Activated CD8-positive, alpha-beta memory T cell treated with anti-CD3 and anti-CD28 coated beads for 24 hours (primary cell): Measurements from ENCODE around the gene KCTD4.

ENCODE experiments used
- DNase-seq: peaks from one replicate; pipeline ENCODE4 v3.0.0-alpha.2; 2020

The KCTD4 gene

DNA sequence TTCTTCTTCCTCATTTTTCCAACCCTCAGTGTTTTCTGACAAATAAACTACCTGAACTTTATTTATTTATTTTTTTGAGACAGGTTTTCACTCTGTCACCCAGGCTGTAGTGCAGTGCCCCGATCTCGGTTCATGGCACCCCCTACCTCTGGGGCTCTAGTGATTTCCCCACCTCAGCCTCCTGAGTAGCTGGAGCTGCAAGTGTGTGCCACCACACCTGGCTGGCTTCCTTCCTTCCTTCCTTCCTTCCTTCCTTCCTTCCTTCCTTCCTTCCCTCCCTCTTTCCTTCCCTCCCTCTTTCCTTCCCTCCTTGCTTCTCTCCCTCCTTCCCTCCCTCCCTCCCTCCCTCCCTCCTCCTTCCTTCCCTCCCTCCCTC, 32.3 kb downstream of the KCTD4 start:
- DNase-seq = no peak

DNA sequence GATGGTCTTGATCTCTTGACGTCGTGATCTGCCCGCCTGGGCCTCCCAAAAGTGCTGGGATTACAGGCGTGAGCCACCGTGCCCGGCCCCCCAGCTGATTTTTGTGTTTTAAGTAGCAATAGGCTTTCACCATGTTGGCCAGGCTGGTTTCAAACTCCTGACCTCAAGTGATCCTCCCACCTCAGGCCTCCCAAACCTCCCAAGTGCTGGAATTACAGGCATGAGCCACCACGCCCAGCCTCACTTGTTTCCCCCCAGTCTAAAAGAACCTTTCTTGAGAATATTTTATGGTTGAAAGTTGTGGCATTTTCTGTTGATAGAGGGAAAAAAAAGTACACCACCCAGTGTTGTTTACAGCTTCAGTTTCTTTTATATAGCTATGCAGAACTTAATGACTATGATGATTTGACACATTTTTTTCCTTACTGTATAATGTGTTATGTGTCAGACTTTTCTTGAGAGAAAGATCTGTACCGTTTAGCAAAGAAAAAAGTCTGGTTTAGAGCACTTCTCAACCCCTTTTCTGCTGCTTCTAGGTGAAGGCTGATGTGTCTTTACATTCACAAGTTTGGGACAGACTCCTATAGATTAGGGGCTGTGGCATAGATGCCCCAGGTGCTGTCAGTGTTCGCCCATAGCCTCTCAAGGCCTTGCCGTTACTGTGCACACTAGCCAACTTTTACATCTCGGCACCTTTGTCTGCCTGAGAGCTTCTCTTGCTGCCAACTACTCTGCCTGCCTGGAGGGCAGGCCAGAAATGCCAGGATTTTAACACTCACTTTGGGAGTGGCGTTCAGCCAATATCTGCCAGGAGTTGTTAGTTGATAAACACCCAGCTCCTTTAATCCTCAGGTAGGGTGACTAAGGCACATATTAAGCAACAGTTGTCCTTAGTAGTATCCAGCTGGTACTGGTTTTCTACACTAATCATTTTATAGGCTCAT, 33.0 kb downstream of the KCTD4 start:
- no peak for DNase-seq

DNA sequence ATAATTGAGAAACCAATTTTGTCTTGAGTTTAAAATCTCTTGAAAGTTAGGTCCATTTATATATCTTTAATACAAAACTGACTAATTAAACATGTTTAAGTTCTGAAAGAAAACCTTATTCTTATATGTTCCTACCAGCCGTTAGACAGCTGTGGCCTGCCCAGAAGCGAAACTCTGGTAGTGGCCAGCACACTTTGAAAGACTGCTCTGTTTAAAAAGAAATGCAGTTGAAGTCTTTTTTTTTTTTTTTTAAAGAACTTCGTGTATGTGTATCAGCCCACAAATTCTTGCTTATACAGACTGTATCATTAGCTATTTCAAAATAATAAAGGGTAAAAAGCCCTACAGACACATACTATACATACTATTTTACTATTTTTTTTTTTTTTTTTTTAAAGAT, 34.0 kb downstream of the KCTD4 start:
- DNase-seq = no peak

DNA sequence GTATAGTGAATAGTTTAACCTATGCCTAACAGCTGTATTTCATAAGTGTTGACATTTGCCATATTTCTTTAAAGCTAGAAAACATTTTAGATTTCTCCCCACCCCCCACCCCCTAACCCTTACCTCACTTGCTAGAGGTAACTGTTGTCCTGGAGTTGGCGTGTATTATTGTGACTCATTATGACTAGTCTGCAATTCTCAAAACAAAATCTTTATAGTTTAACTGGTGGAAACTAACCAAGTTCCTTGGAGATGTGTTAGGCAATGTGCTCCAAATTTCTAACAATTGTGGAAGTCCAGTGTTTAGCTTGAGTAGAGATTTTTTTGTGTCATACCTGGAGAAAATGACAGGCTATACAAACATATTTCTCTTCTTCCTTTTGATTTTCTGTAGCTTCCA, 38.0 kb downstream of the KCTD4 start:
- DNase-seq = no peak

DNA sequence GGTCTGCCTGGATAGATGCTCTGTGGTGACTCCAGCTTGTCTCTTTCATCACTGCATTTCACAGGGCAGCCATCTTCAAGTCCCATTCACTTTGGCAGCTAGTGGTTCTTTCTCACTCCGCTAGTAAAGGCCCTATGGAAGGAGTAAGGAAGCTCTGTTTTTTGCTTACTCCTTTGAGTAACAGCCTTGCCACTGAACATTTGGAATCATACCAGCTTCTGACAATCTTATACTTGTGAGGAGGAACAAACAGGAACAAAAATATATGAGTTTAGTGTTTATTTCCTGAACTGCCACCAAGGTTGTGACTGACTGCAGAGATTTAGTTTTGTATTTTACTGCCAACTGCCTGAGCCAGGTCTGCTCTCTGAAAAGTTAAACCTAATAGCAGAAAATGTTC, 38.7 kb downstream of the KCTD4 start:
- DNase-seq = no peak

DNA sequence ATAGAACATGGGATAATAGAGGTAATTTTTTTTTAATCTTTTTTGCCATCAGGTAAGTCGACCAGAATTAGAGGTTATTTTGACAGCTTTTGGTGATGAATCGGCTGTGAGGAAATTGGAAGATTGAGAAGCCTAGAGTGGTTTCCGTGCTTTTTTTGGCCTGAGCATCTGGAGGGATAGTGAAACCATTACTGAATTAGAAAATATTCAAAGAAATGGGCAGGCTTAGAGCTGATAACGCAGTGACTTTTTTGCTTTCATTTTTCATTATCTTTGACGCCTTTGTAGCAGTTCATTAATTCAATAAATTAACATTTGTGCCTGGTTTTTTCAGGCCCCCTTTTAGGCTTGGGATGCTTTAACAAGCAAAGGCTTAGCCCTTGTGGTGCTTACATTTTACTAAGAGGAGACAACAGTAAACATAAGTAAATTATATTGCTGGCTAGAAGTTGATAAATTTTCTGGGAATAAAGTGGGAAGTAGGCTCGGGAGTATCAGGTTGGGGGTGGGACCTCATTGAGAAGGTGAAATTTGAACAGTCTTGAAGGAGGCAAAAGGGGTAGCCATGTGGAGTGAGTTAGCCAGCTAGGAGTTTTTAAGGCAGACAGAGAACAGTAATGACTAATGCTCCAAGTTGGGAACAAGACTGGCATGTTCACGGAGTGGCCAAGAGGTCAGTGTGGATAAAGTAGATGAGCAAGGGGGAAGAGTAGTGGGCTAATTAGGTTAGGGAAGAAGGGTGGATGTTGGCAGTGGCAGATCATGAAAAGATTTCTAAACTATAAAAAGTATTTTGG, 44.1 kb downstream of the KCTD4 start:
- no peak for DNase-seq

DNA sequence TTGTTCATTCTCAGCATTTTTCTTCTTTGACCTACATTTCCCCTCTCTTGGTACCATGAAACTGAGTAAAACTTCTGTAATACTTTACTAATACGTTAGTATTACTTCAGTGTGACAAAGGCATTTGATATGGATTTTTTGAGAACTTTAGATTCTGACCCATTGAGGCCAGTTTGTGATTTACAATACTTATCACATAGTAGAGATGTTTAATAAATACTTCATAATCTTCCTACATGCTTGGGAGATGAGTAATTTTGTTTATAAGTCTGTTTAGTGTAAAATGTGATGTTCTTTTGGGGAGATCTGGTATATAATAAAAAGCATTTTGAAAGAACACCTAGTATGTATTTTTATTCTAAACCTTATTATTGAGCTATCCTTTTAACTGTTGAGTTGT, 50.9 kb downstream of the KCTD4 start:
- DNase-seq = no peak

DNA sequence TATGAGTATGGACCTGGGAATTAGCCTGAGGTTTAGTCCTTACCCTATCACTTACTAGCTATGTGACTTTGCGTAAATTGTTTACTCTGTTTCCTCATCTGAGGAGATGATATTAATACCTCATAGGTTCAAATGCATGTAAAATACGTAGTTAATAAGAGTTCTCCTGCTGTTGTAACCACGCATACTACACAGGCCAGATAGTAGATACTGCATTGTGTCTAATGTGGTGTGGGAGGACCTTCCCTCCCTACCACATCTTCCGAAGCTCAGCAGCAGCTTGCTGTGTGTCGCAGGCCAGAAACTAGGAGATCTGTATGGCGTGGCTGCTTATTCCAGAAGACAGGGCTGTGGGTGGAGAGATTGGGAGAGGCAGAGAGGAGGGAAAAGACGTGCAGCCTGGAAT, 57.5 kb downstream of the KCTD4 start:
- no peak for DNase-seq
